ENCODE results near the gene PKD1.

GRCh38 chr16:2179576-2179975 lies 43.9 kb upstream of the PKD1 start:
- TF ChIP-seq POLR2A (IDR thresholded peaks at IDR 0.05) (no peak), CTCF (IDR thresholded peaks at IDR 0.05 in 4 of 5, conservative IDR thresholded peaks at IDR 0.05 in 1 of 5) (no peak)
